HepG2 (cell line): Measurements from ENCODE around the gene LASP1. TPM values are rescaled to one million over a fixed set of nuclear protein-coding genes. Genes with fewer than 3 reads are reported as not detected.

ENCODE experiments used
- E2F1 ChIP-seq: sonication (generic); formaldehyde crosslinking; IDR thresholded peaks from 2 replicates; pipeline ENCODE4 v1.5.0; 2020; ENCODE audit warnings: missing genetic modification reagents
- GPBP1L1 ChIP-seq: sonication (generic); formaldehyde crosslinking; IDR thresholded peaks from 2 replicates; pipeline ENCODE4 v1.5.0; 2020; ENCODE audit warnings: mild to moderate bottlenecking, missing genetic modification reagents
- HNRNPLL ChIP-seq: fragments of 200-400 bp; formaldehyde crosslinking; IDR thresholded peaks from 2 replicates; pipeline ENCODE4 v1.6.1; 2017; ENCODE audit warnings: mild to moderate bottlenecking, low read depth, low read length; ENCODE audit not compliant: poor library complexity, severe bottlenecking
- HOMEZ ChIP-seq: IDR thresholded peaks from 2 replicates; pipeline ENCODE4 v1.6.1; 2016; ENCODE audit warnings: low read depth
- KMT2B ChIP-seq: IDR thresholded peaks from 2 replicates; pipeline ENCODE4 v1.6.1; 2016; ENCODE audit warnings: missing genetic modification reagents, missing compliant biosample characterization
- MXI1 ChIP-seq: IDR thresholded peaks from 3 replicates; pipeline ENCODE4 v1.6.1; 2012; ENCODE audit warnings: low read depth, low read length, inconsistent platforms, borderline replicate concordance
- PATZ1 ChIP-seq: sonication (generic); formaldehyde crosslinking; IDR thresholded peaks from 2 replicates; pipeline ENCODE4 v1.4.0; 2020; ENCODE audit warnings: missing genetic modification reagents
- ZNF142 ChIP-seq: sonication (generic); formaldehyde crosslinking; IDR thresholded peaks from 2 replicates; pipeline ENCODE4 v1.4.0; 2020; ENCODE audit warnings: missing genetic modification reagents
- ZNF274 ChIP-seq: sonication (generic); formaldehyde crosslinking; IDR thresholded peaks from 2 replicates; pipeline ENCODE4 v1.5.1; 2020; ENCODE audit warnings: mild to moderate bottlenecking, missing genetic modification reagents
- ZNF414 ChIP-seq: sonication (generic); formaldehyde crosslinking; IDR thresholded peaks from 2 replicates; pipeline ENCODE4 v1.5.0; 2020; ENCODE audit warnings: missing genetic modification reagents
- polyA plus RNA-seq, 8 experiments: library from polyadenylated mRNA; depleted of rRNA in 3 of 8; stranded (reverse) in 7 of 8; unstranded in 1 of 8; fragments of >200 nt; fragmentation: Illumina TruSeq in 4 of 8; extraction: Trizol in 4 of 8; gene quantifications; 2 replicates each; pipeline versions ENCODE4 v1.2.1 to v1.2.3, GENCODE V29; 2011 to 2016; ENCODE audit warnings: low read depth in 4 of 8, missing spikeins in 1 of 8, mixed read lengths in 1 of 8; ENCODE audit not compliant: insufficient read depth in 1 of 8
- total RNA-seq, 5 experiments: library from RNA; depleted of rRNA; stranded (reverse); fragments of >200 nt; fragmentation: Illumina TruSeq; extraction: Trizol; gene quantifications; 2 replicates each; pipeline ENCODE4 v1.2.3, GENCODE V29; 2016; ENCODE audit warnings: low read depth in 1 of 5
- TF ChIP-seq, protein P1 (sequence below): sonication (generic); formaldehyde crosslinking; IDR thresholded peaks from 2 replicates; pipeline ENCODE4 v1.5.0; 2020; ENCODE audit warnings: missing genetic modification reagents, mild to moderate bottlenecking, borderline replicate concordance
- TF ChIP-seq, protein P2 (sequence below): fragments of 450-650 bp; IDR thresholded peaks from 2 replicates; pipeline ENCODE4 v1.6.1; 2017

The LASP1 gene
- total and polyA plus RNA-seq, 2 of the 13 experiments (the other 11 are each of a cell fraction or from before 2014, with no cell fraction given) = 70.1 to 97.0 TPM

GRCh38 chr17:38869526-38870258, at the start of gene LASP1 (continued):
- TF ChIP-seq, protein P1, sequence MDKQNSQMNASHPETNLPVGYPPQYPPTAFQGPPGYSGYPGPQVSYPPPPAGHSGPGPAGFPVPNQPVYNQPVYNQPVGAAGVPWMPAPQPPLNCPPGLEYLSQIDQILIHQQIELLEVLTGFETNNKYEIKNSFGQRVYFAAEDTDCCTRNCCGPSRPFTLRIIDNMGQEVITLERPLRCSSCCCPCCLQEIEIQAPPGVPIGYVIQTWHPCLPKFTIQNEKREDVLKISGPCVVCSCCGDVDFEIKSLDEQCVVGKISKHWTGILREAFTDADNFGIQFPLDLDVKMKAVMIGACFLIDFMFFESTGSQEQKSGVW (CRISPR knock-in tag) = no peak
- peak; percentile 2; the same call in 1 of the 2 replicates for TF ChIP-seq HOMEZ (CRISPR knock-in tag)
- peak; percentile 90 for TF ChIP-seq HNRNPLL
- no peak for TF ChIP-seq GPBP1L1 (CRISPR knock-in tag)
- TF ChIP-seq PATZ1 (CRISPR knock-in tag) = peak; percentile 80; the same call in 1 of the 2 replicates
- TF ChIP-seq, protein P2, sequence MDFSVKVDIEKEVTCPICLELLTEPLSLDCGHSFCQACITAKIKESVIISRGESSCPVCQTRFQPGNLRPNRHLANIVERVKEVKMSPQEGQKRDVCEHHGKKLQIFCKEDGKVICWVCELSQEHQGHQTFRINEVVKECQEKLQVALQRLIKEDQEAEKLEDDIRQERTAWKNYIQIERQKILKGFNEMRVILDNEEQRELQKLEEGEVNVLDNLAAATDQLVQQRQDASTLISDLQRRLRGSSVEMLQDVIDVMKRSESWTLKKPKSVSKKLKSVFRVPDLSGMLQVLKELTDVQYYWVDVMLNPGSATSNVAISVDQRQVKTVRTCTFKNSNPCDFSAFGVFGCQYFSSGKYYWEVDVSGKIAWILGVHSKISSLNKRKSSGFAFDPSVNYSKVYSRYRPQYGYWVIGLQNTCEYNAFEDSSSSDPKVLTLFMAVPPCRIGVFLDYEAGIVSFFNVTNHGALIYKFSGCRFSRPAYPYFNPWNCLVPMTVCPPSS = no peak
- TF ChIP-seq ZNF414 = no peak; the same call in none of the 2 replicates
- peak; percentile 80; the same call in 2 of the 3 replicates for TF ChIP-seq MXI1
- TF ChIP-seq KMT2B (CRISPR knock-in tag) = peak; percentile 69
- peak; percentile 55; the same call in 1 of the 2 replicates for TF ChIP-seq ZNF274 (CRISPR knock-in tag)
- TF ChIP-seq E2F1 (CRISPR knock-in tag) = 0 out of 2 replicates have a peak, but pooled peaks have one; percentile 24
- TF ChIP-seq ZNF142 = no peak
